Measurements from ENCODE around the gene ACTN1.
"Not testable (repeated sequence)": the region's sequence is repeated elsewhere in the genome, so short reads cannot be mapped to it uniquely, and the experiment has no call there.

The ACTN1 gene

DNA sequence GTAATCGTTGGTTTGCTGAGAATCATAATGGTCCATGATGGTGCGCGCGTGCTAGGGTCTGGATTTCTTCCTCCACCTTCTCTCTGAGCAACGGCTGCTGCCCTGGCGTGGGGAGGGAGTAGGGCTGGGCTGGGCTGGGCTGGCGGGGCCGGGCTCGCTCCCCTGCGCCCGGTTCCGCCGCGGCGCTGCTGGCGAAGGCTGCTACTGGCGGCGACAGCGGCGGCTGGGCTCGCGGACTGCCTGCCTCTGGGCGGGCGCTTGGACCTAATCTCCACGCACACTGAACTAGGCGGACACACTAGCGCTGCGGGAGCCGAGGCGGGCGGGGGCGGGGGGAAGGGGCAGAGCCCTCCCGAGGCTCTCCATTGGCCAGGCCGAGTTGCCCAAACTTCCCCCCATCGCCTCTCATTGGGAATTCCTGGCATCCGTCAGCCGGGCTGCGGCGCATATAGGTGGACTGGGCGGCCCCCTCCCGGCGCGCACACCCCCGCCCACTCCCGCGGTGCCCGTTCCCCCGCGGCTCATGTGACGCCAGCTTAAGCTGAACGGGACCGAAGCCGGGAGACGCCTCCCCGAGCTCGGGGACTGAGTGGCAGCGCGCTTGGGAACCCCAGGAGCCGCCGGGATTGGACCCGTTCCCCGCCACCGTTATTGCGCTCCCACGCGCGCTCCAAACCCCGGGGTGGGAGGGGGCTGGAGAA, at the start of gene ACTN1:
ACTN1 (minus strand) TSS at position 282 of the 701 bp plus-strand sequence; CDS start at position 36, 246 bp downstream.
- DNase-seq (ENCODE audit: low read depth, low spot score): peak; percentile 80

DNA sequence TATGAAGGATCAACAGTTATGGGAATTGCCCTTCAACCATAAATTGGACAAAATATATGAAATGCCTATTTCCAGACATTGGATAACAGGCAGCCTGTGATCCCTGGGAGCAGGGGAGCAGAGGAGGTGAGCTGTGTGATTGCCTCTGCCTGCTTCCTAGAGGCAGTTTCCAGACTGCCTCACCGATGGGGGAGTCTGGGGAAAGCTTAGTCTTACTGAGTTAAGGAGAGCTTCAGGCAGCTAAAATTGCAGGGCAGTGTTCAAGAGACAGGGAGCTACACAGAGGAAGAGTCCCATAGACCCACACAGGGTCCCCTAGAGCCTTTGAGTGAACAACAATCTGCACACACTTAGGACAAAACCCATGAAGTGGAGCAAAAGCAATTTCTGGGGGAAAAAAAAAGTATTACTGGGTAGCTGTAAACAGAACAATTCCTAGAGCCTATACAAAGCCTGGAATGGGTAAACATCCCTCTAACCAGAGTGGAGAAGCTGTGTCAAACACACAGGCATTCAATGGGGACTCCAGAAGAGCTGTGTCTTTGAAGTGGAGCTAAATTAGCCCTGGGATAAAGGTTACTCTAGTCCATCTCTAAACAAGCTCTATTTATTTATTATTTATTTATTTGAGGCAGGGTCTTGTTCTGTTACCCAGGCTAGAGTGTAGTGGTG, 48.3 kb upstream of the ACTN1 start:
- DNase-seq (ENCODE audit: low read depth, low spot score): no peak

DNA sequence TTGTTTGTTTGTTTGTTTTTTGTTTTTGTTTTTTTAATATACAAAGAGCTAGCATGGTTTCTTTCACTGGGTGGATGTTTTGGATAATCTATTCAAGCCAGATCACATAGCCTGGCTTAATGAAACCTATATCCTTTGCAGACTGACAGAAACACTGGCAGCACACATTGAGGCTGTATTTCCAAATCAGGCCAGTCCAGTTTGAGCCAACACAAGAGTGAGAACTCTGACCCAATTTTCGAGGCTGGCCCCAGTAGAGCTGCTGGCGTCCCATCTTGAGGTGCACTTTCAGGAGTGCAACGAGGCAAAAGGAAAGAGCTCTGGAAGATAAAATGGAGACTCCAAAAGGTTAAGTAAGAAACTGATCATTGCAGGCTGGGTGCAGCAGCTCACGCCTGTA, 43.9 kb upstream of the ACTN1 start:
- DNase-seq (ENCODE audit: low read depth, low spot score): no peak

DNA sequence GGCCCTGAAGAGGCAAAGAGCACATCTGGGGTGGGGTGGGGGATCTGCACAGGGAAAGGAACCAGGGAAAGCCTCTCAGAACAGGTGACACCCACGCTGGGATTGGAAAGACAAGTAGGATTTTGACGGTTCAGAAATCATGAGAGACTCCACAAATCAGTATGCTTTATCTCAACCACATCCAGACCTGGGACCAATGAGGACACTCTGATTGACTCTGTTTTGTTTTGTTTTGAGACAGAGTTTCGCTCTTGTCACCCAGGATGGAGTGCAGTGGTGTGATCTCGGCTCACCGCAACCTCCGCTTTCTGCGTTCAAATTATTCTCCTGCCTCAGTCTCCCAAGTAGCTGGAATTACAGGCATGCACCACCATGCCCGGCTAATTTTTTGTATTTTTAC, 43.0 kb upstream of the ACTN1 start:
- not testable (repeated sequence) for DNase-seq (ENCODE audit: low read depth, low spot score)

DNA sequence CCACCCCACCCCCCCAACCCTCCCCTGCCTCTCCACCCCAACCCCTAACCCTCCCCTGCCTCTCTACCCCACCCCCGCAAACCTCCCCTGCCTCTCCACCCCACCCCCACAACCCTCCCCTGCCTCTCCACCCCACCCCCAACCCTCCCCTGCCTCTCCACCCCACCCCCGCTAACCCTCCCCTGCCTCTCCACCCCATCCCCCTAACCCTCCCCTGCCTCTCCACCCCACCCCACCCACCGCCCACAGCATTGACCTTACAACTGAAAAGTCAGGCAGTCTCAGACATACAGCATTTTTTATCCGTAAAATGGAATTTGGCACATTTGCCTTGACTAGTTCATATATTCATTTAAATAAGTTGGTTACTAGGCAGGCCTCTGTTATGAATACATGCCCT, 38.6 kb upstream of the ACTN1 start:
- DNase-seq (ENCODE audit: low read depth, low spot score): no peak

DNA sequence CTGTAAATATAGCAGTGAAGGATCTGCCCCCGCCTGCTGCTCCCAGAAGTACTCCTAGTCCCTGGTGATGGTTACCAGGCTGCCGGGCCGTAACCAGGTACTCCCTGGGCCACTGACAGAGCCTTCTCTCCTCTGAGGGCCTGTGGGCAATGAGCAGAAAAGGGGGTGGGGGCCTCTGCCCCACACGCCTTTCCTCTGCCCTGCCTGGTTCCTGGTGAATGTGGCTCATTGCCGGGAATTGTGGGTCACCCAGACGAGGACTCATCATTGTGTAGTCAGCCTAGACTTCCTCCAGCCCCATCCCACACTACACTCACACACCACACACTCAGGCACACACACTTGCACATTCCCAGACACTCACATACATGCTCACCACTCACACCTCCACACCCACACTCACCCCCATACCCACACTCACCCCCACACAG, 35.7 kb upstream of the ACTN1 start:
- DNase-seq (ENCODE audit: low read depth, low spot score): no peak

DNA sequence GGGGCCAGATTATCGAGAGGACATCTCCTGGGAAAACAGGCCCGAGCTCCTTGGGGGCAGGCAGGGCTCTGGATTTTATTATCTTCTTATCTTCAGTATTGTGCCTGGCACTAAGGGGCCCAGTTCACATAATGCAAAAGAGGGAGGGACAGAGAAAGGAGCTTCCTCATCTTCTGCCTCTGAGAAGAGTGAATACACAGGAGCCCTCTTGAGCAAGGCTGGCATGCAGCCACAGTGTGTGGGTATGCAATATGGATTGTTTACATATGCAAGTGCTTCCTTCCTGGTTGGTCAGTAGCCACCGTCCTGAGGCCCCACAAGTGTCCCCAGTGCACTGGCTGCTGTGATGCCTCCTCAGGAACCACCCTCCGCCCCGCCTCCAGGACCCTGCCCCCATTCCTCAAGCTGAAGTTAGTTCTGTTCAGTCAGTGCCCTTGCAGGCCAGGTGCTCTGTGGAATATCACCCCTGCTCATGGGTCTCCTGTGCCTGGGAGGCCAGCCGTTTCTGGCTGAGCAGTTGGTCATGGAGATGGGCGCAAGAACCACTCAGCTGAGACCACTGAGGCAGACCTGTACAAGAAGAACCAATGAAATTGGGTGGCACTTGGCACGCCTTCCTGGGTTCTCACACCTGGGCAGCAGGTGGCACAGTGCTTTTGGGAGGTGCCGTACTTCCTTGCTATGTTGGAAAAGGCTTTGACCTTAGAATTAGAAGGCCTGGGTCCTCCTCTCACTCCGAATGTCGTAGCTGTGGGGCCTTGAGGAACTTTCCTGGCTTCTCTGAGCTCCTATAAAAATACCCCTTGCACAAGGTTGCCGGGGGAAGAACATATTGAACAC, 35.1 kb upstream of the ACTN1 start:
- no peak for DNase-seq (ENCODE audit: low read depth, low spot score)

DNA sequence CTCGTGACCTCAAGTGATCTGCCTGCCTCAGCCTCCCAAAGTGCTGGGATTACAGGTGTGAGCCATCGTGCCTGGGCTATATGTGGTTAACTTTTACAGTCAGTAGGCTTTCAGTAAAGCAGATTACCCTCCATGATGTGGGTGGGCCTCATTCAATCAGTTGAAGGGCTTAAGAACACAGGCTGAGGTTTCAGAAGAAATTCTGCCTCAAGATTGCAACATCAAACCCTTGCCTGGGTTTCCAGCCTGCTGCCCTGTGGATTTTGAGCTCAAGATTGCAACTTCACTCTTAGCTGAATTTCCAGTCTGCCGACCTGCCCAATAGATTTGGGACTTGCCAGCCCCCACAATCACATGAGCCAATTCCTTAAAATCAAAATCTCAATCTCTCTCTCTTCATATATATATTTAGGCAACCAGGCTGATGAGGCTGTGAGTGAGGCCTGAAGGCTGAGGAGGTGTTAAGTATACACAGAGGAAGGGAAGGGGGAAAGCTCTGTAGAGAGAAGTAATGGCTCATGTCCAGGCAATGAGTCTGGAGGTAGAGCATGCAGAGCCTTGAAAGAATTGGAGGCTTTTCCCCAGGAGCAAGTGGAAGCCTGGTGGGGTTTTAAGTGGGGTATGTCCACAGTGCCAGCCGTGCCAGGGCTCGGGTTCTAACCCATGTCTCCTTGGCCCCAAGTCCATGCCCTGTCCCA, 33.3 kb upstream of the ACTN1 start:
- no peak for DNase-seq (ENCODE audit: low read depth, low spot score)

DNA sequence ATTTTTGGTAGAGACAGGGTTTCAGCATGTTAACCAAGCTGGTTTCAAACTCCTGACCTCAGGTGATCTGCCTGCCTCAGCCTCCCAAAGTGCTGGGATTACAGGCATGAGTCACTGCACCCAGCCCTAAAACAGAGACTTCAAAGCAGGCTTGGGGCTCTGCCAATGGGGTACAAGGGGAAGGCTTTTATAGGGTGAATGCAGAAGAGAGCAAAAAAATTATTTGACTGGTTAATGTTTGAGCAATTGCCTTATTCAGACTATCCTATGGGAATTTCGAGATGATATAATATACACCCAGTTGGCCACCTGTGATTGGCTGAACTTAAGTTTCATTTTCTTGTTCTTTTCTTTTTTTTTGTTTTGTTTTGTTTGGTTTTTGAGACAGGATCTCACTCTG, 31.5 kb upstream of the ACTN1 start:
- no peak for DNase-seq (ENCODE audit: low read depth, low spot score)

DNA sequence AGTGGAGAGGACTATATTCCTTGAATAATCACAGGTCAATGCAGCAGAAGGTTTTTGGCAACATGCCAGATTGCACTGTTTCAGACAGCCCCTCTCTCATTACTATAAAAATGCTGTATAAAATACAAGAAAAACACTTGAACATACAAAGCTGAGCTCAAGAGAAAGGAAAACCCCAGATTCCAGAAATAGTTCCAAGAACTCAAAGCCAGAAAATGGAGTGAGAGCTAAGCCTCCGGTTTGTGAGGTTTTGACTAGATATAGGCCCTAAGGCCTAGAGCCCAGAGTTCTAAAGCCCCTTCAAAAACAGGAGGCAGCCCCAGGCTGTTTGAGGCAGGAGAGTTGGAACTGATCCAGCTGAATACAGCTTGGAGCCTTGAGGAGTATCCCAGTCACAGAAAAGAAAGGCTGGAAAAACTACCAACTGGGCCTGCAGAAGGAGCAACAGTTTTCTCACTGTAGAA, 29.4 kb upstream of the ACTN1 start:
- no peak for DNase-seq (ENCODE audit: low read depth, low spot score)

DNA sequence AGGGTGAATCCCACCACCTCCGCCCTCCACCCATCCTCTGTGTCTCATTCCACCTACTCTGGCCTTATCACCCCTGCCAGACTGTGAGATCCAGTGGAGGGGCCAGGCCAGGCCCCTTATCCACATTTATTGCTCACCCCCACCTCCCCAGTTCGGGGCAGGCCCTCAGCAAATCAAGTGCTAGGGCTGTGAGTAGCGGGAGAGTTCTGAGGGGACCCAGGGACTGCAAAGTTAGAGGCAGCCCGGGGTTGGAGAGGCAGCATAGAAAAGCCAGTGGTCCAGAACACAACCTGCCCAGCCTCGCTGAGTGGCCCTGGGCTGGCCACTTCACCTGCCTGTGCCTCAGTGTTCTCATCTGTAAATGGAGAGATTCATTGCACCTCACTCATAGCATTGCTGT, 27.2 kb upstream of the ACTN1 start:
- DNase-seq (ENCODE audit: low read depth, low spot score): no peak

DNA sequence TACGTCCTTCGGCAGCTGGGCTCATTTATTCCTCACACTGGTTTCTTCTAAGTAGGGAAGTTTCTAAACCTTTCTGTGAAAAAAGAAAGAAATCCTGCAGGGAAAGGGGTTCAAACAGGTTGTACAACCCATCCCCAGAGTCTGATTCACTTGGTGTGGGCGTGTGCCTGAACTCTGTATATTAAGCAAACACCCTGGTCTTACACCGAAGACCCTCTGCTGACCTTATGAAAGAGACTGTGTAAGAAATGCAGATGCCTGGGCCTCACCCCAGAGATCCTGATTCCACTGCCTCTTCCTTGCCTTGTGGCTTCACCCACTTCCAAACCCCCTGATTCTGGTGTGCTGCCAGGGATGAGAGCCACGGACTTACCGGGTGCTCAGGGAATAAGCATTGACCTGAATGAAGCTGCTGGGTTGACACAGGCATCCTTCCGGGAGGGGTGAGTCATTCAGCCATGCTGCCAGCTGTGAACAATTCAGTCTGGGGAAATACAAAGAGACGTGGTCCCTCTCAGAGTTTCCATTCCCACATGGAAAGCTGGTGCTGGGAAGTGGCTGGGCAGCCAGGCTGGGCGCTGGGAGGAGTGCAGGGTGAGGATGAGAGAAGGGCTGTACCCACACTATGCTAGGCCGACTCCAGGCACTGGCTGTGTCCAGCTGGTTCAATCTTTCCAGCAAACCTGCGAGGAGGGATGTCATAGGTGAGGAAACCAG, 26.5 kb upstream of the ACTN1 start:
- DNase-seq (ENCODE audit: low read depth, low spot score): no peak

DNA sequence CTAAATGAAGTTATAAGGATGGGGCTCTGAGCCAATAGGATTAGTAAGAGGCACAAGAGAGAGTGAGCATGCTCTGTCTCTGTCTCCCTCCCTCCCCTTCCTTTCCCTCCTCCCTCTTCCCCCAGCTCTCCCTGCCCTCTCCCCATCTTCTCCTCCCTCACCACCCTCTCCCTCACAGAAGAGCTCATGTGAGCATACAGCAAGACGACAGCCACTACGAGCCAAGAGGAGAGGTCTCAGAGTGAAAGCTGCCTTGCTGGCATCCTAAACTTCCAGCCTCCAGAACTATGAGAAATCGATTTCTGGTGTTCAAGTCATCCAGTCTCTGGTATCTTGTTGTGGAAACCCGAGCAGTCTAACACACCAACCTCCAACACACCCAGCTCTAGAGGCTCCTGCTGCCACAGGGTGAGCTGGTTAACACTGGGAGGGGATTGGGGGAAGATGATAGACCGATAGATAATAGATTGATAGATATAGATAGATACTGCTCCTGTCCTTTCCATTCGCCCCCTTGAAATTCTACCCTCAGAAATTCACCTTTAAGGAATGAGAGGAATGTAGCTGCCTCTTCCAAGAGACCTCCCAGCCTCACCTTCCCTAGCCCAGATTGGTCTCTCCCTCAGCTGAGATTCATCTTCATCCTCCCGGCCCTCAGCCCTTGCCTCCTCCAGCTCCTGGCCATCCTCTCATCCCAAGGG, 25.8 kb upstream of the ACTN1 start:
- DNase-seq (ENCODE audit: low read depth, low spot score): no peak

DNA sequence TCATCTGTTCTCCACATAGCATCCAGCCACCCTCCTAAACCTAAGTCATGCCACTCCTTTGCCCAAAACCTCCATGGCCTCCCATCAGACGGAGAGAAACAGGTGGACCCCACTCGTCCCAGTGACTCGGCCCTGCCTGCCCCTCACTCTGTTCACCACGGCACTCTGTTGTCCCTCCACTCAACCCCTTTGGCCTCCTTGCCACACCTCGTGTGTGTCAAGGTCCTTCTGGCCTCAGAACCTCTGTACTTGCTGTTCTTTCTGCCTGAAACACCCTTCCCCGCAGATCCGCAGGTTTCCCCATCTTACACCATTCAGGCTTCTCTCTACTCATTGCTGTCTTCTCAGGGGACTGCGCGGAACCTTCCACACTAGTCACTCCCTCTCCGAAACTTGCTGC, 24.5 kb upstream of the ACTN1 start:
- DNase-seq (ENCODE audit: low read depth, low spot score): no peak

DNA sequence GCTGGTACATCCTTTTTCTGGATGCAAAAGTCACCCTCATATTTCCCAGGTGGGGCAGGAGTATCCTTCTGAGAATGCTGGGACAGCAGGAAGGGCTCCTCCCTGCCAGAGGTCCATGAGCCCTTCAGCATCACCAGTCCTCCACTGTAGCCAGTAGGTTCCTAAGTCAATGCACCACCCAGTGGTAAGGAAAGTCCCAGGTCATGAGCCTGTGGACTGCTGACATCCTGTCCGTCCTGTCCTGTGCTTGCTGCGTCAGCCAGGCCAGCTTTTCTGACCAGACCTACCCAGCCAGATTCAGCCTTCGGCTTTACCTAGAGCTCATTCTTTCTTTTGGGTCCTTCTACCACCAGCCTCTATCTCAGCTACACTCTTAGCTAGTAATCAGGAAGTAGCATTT, 23.0 kb upstream of the ACTN1 start:
- no peak for DNase-seq (ENCODE audit: low read depth, low spot score)

DNA sequence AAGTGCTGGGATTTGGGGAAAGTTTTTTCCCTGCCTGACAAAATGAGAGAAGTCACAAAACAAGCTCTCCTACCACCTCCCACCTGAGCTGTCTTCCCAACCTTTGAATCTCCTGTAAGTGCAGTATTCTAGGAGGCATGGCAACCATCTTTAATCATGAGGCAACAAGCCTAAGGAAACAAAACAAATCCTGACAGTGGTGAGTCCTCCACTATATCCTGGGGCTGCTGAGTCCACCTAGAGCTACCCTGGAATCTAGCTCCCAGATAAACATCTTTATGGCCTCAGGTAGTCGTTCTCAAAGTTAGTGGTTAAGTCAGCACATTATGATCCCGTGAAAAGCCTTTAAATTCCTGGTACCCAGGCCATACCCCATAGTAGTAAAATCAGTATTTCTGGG, 22.3 kb upstream of the ACTN1 start:
- no peak for DNase-seq (ENCODE audit: low read depth, low spot score)

DNA sequence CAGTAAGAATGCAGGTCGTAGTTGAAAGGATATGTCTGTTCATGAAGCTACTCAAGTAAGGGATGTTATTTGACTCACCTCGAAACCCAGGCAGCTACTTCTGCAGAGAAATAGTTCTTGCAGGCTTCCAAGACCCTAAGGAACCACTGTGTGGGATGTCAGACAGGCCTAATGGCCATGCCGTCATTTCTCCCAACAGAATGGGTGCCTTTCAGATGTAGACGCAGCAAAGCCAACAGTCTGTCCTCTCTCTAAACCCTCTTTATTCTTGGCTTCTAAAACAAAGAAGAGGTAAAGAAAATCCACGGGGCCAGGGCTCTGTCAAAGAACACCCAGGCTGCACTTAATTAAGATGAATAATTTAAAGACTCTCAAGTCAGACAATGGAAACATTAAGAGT, 19.0 kb upstream of the ACTN1 start:
- no peak for DNase-seq (ENCODE audit: low read depth, low spot score)

DNA sequence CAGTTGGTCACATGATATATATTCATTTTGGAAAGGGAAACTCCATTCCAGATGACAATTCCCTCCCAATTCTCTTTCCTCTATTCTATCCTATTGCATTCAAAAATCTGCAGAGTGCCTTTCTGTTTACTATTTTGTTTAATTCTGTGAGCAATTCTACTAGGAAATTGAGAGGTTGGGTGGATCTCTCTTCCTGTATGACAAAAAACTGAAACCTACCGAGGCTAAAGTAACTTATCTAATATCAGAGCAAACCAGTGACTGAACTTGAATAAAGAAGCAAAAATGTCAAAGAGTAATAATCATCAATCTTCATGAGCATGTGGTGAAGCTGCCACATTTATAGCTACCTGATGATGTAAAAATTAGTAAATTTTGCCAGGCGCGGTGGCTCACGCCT, 16.6 kb upstream of the ACTN1 start:
- DNase-seq (ENCODE audit: low read depth, low spot score): no peak

DNA sequence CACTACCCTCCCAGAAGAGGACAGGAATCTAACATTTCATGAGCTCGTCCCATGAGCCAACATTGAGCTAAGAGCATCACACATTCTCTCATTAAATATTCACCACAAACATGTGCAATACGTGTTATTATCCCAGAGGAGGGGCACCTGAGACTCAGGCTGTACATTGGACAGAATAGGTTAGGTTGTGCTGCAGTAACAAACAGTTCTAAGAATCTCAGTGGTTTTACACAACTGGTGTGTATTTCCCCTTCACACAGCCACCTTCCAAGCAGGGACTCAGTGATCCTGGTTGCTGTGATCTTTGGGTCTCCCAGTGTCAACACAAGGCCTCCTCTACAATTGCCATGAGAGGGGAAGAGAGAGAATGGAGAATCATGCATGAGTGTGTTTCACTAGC, 15.0 kb upstream of the ACTN1 start:
- no peak for DNase-seq (ENCODE audit: low read depth, low spot score)

DNA sequence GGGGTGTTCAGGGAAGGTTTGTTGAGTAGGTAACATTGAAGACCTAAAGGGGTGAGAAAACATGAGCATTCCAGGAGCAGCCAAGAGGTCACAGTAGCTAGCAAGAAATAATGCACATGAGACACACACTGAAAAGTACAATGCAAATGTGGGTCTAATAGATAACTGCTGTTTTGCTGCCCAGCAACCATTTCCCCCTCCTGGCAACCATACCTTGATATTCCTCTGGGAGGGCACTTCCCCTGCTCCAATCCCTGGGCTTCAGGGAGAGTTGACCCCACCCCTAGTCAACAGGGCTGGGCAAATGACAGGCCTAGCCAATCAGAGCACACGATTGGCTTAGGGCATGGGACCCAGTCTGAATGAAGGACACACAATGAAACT, 8.5 kb upstream of the ACTN1 start:
- no peak for DNase-seq (ENCODE audit: low read depth, low spot score)
